ENCODE data around the gene CDC45.
"Not testable (repeated sequence)": the region's sequence is repeated elsewhere in the genome, so short reads cannot be mapped to it uniquely, and the experiment has no call there.

CDC45 gene

GRCh38 chr22:19526702-19527111, 47.0 kb downstream of the CDC45 start:
- ATAC-seq (no peak), DNase-seq (no peak)
- Mint-ChIP-seq H3K9me3 (no peaks in the 10 kb centered on the region), H3K27me3 (peaks cover 32% of the 10 kb centered on the region), H3K27ac (no peak overlapping the region), H3K4me3 (no peak overlapping the region), H3K4me1 (peaks cover 10% of the 10 kb centered on the region), H3K36me3 (ENCODE audit: low read depth) (peaks cover 3% of the 10 kb centered on the region)

GRCh38 chr22:19527321-19527721, 47.6 kb downstream of the CDC45 start:
- Mint-ChIP-seq H3K9me3 (no peaks in the 10 kb centered on the region), H3K27me3 (peaks cover 32% of the 10 kb centered on the region), H3K36me3 (ENCODE audit: low read depth) (no peaks in the 10 kb centered on the region), H3K4me3 (no peak overlapping the region), H3K4me1 (peaks cover 10% of the 10 kb centered on the region), H3K27ac (no peak overlapping the region)
- DNase-seq (no peak), ATAC-seq (no peak)

GRCh38 chr22:19527861-19528417, 48.2 kb downstream of the CDC45 start:
- Mint-ChIP-seq H3K36me3 (ENCODE audit: low read depth) (no peaks in the 10 kb centered on the region), H3K4me3 (no peak overlapping the region), H3K27ac (no peak overlapping the region), H3K4me1 (peaks cover 7% of the 10 kb centered on the region), H3K27me3 (peaks cover 31% of the 10 kb centered on the region), H3K9me3 (no peaks in the 10 kb centered on the region)
- ATAC-seq (no peak), DNase-seq (no peak)

- no peak overlapping the region for H3K4me3 Mint-ChIP-seq
- DNase-seq = no peak
- no peak overlapping the region for H3K27ac Mint-ChIP-seq
- ATAC-seq = no peak
- no peaks in the 10 kb centered on the region for H3K9me3 Mint-ChIP-seq
- peaks cover 3% of the 10 kb centered on the region for H3K4me1 Mint-ChIP-seq
- H3K27me3 Mint-ChIP-seq = peaks cover 25% of the 10 kb centered on the region
- H3K36me3 Mint-ChIP-seq (ENCODE audit: low read depth) = no peaks in the 10 kb centered on the region
Observed at GRCh38 chr22:19529811-19530210, 50.1 kb downstream of the CDC45 start.

GRCh38 chr22:19530751-19531150, 51.0 kb downstream of the CDC45 start:
- no peak for DNase-seq
- H3K4me1 Mint-ChIP-seq = no peaks in the 10 kb centered on the region
- H3K4me3 Mint-ChIP-seq = no peak overlapping the region
- no peak for ATAC-seq
- no peaks in the 10 kb centered on the region for H3K36me3 Mint-ChIP-seq (ENCODE audit: low read depth)
- no peak overlapping the region for H3K27ac Mint-ChIP-seq
- H3K9me3 Mint-ChIP-seq = no peaks in the 10 kb centered on the region
- H3K27me3 Mint-ChIP-seq = peaks cover 17% of the 10 kb centered on the region

- not testable (repeated sequence) for H3K4me1 Mint-ChIP-seq, ATAC-seq
Observed at GRCh38 chr22:19531327-19531726, 51.6 kb downstream of the CDC45 start.

GRCh38 chr22:19533049-19533626, 53.4 kb downstream of the CDC45 start:
- Mint-ChIP-seq H3K4me1 (no peaks in the 10 kb centered on the region), H3K36me3 (ENCODE audit: low read depth) (no peaks in the 10 kb centered on the region), H3K9me3 (no peaks in the 10 kb centered on the region), H3K4me3 (no peak overlapping the region), H3K27ac (no peak overlapping the region), H3K27me3 (peaks cover 9% of the 10 kb centered on the region)
- ATAC-seq = no peak
- no peak for DNase-seq

More at GRCh38 chr22:19531327-19531726, 51.6 kb downstream of the CDC45 start:
- not testable (repeated sequence) for H3K36me3 Mint-ChIP-seq (ENCODE audit: low read depth); H3K27ac Mint-ChIP-seq; H3K4me3 Mint-ChIP-seq; DNase-seq; H3K9me3 Mint-ChIP-seq
- peaks cover 11% of the 10 kb centered on the region for H3K27me3 Mint-ChIP-seq

- ATAC-seq (no peak), DNase-seq (no peak)
- Mint-ChIP-seq H3K9me3 (no peaks in the 10 kb centered on the region), H3K27me3 (peaks cover 12% of the 10 kb centered on the region), H3K4me1 (no peaks in the 10 kb centered on the region), H3K27ac (no peak overlapping the region), H3K4me3 (no peak overlapping the region), H3K36me3 (ENCODE audit: low read depth) (no peaks in the 10 kb centered on the region)
Observed at GRCh38 chr22:19533857-19534256, 54.1 kb downstream of the CDC45 start.

GRCh38 chr22:19535001-19535400, 55.3 kb downstream of the CDC45 start:
- no peak overlapping the region for H3K27ac Mint-ChIP-seq
- no peak for DNase-seq

GRCh38 chr22:19536564-19536963, 56.8 kb downstream of the CDC45 start:
- peaks cover 9% of the 10 kb centered on the region for H3K27me3 Mint-ChIP-seq
- H3K4me3 Mint-ChIP-seq = no peak overlapping the region
- DNase-seq (no peak), ATAC-seq (no peak)
- H3K36me3 Mint-ChIP-seq (ENCODE audit: low read depth) = no peaks in the 10 kb centered on the region
- H3K9me3 Mint-ChIP-seq = no peaks in the 10 kb centered on the region
- H3K4me1 Mint-ChIP-seq = no peaks in the 10 kb centered on the region
- H3K27ac Mint-ChIP-seq = no peak overlapping the region

More at GRCh38 chr22:19535001-19535400, 55.3 kb downstream of the CDC45 start:
- no peaks in the 10 kb centered on the region for H3K9me3 Mint-ChIP-seq
- peaks cover 10% of the 10 kb centered on the region for H3K27me3 Mint-ChIP-seq
- ATAC-seq = no peak
- no peaks in the 10 kb centered on the region for H3K4me1 Mint-ChIP-seq
- no peak overlapping the region for H3K4me3 Mint-ChIP-seq
- H3K36me3 Mint-ChIP-seq (ENCODE audit: low read depth) = no peaks in the 10 kb centered on the region

GRCh38 chr22:19537941-19538488, 58.3 kb downstream of the CDC45 start:
- ATAC-seq = no peak
- H3K27ac Mint-ChIP-seq = no peak overlapping the region
- no peak for DNase-seq
- no peak overlapping the region for H3K4me3 Mint-ChIP-seq
- H3K9me3 Mint-ChIP-seq = no peaks in the 10 kb centered on the region
- no peaks in the 10 kb centered on the region for H3K4me1 Mint-ChIP-seq
- H3K27me3 Mint-ChIP-seq = peaks cover 5% of the 10 kb centered on the region
- H3K36me3 Mint-ChIP-seq (ENCODE audit: low read depth) = no peaks in the 10 kb centered on the region

- peaks cover 5% of the 10 kb centered on the region for H3K27me3 Mint-ChIP-seq
- DNase-seq (no peak), ATAC-seq (no peak)
- H3K4me1 Mint-ChIP-seq = no peaks in the 10 kb centered on the region
- H3K36me3 Mint-ChIP-seq (ENCODE audit: low read depth) = no peaks in the 10 kb centered on the region
- no peak overlapping the region for H3K27ac Mint-ChIP-seq
- no peak overlapping the region for H3K4me3 Mint-ChIP-seq
- H3K9me3 Mint-ChIP-seq = no peaks in the 10 kb centered on the region
Observed at GRCh38 chr22:19540394-19540793, 60.7 kb downstream of the CDC45 start.

- no peak overlapping the region for H3K4me3 Mint-ChIP-seq
- H3K4me1 Mint-ChIP-seq = no peaks in the 10 kb centered on the region
- no peaks in the 10 kb centered on the region for H3K27me3 Mint-ChIP-seq
- H3K36me3 Mint-ChIP-seq (ENCODE audit: low read depth) = no peaks in the 10 kb centered on the region
- ATAC-seq (no peak), DNase-seq (no peak)
- no peak overlapping the region for H3K27ac Mint-ChIP-seq
- no peaks in the 10 kb centered on the region for H3K9me3 Mint-ChIP-seq
Observed at GRCh38 chr22:19543970-19544708, 64.4 kb downstream of the CDC45 start.

- Mint-ChIP-seq H3K27ac (no peak overlapping the region), H3K9me3 (no peaks in the 10 kb centered on the region), H3K4me1 (no peaks in the 10 kb centered on the region), H3K27me3 (no peaks in the 10 kb centered on the region), H3K36me3 (ENCODE audit: low read depth) (no peaks in the 10 kb centered on the region), H3K4me3 (no peak overlapping the region)
- DNase-seq = no peak
- no peak for ATAC-seq
Observed at GRCh38 chr22:19545935-19546207, 66.2 kb downstream of the CDC45 start.

GRCh38 chr22:19546680-19547079, 67.0 kb downstream of the CDC45 start:
- Mint-ChIP-seq H3K9me3 (no peaks in the 10 kb centered on the region), H3K4me1 (no peaks in the 10 kb centered on the region), H3K36me3 (ENCODE audit: low read depth) (no peaks in the 10 kb centered on the region), H3K27ac (no peak overlapping the region), H3K27me3 (no peaks in the 10 kb centered on the region), H3K4me3 (no peak overlapping the region)
- DNase-seq = no peak
- ATAC-seq = no peak

Data from activated naive CD8-positive, alpha-beta T cell treated with anti-CD3 and anti-CD28 coated beads, Interleukin-2, amount 50 U/mL, for 24 hours (primary cell).